ENCODE measurements around the gene TSPAN12. TPM values are rescaled to one million over a fixed set of nuclear protein-coding genes. Genes with fewer than 3 reads are reported as not detected.

Gene TSPAN12
- total RNA-seq, 1 experiment from 2014 or later: 7.4 TPM

DNA sequence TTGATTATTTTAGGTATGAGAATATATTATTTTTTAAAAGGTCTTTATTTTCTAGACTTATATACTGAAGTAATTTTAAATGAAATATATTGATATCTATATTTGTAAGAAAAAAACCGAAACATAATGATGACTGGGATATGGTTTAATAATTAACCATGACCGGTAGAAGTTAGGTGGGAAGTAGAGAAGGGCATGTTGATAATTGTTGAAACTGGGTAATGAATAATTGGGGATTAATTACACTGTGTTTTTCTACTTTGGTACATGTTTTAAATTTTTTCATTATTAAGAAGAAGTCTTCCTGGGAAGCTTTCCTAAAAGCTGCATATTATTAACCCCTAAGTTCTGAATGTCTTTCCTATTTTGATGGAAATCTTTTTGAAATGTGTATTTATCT, 16.3 kb downstream of the TSPAN12 start:
- Histone ChIP-seq H3K4me3 (replicated peaks in 1 of 2; ENCODE audit: low read depth in 1 of 2, low read length in 2 of 2) (no peak overlapping the region), H3K9me3 (ENCODE audit: control insufficient read depth in 1 of 2, insufficient read depth in 1 of 2, low read depth in 1 of 2, low read length in 2 of 2) (no peaks in the 10 kb centered on the region), H3K4me1 (ENCODE audit: control insufficient read depth in 1 of 2, insufficient read depth in 2 of 2, low read length in 2 of 2) (no peaks in the 10 kb centered on the region), H3K27ac (ENCODE audit: low read depth, low read length) (no peak overlapping the region), H3K9ac (ENCODE audit: low read length) (no peak overlapping the region), H3K27me3 (ENCODE audit: insufficient read depth, low read length) (no peaks in the 10 kb centered on the region), H2AFZ (ENCODE audit: low read depth, low read length, poor library complexity, severe bottlenecking) (no peak overlapping the region), H3K4me2 (ENCODE audit: low read length) (no peak overlapping the region), H3K36me3 (ENCODE audit: control insufficient read depth in 1 of 2, insufficient read depth in 2 of 2, low read length in 2 of 2) (no peaks in the 10 kb centered on the region), H3K79me2 (ENCODE audit: insufficient read depth, low read length) (no peaks in the 10 kb centered on the region), H3K9me2 (ENCODE audit: insufficient read depth) (no peaks in the 10 kb centered on the region), H4K20me1 (ENCODE audit: insufficient read depth) (no peaks in the 10 kb centered on the region)
- ChIA-PET RAD21 (ENCODE audit: low non-redundant PET in 1 of 2, low total read pairs in 2 of 2, uncharacterized antibody in 2 of 2, unreplicated experiment in 2 of 2) (no interaction called here), CTCF (no interaction called here), POLR2A (no interaction called here)
- intact Hi-C loops (cut with micrococcal nuclease): no loop called here
- ATAC-seq: no peak
- TF ChIP-seq JUND (IDR thresholded peaks at IDR 0.05) (no peak), EZH2phosphoT487 (IDR thresholded peaks at IDR 0.05; ENCODE audit: borderline replicate concordance) (no peak), CEBPB (IDR thresholded peaks at IDR 0.05; ENCODE audit: low read depth) (no peak), SRF (IDR thresholded peaks at IDR 0.05; ENCODE audit: low read depth) (no peak), FOSL1 (IDR thresholded peaks at IDR 0.05; ENCODE audit: low read depth) (no peak), ZFX (IDR thresholded peaks at IDR 0.05) (no peak), ELF1 (IDR thresholded peaks at IDR 0.05; ENCODE audit: borderline replicate concordance, low read depth) (no peak), POLR2AphosphoS5 (IDR thresholded peaks at IDR 0.05; ENCODE audit: low read depth, low read length) (no peak), RAD21 (IDR thresholded peaks at IDR 0.05; ENCODE audit: low read depth) (no peak)
- TF ChIP-seq, protein P1, sequence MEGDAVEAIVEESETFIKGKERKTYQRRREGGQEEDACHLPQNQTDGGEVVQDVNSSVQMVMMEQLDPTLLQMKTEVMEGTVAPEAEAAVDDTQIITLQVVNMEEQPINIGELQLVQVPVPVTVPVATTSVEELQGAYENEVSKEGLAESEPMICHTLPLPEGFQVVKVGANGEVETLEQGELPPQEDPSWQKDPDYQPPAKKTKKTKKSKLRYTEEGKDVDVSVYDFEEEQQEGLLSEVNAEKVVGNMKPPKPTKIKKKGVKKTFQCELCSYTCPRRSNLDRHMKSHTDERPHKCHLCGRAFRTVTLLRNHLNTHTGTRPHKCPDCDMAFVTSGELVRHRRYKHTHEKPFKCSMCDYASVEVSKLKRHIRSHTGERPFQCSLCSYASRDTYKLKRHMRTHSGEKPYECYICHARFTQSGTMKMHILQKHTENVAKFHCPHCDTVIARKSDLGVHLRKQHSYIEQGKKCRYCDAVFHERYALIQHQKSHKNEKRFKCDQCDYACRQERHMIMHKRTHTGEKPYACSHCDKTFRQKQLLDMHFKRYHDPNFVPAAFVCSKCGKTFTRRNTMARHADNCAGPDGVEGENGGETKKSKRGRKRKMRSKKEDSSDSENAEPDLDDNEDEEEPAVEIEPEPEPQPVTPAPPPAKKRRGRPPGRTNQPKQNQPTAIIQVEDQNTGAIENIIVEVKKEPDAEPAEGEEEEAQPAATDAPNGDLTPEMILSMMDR (IDR thresholded peaks at IDR 0.05 in 2 of 3, conservative IDR thresholded peaks at IDR 0.05 in 1 of 3; ENCODE audit: borderline replicate concordance in 1 of 3, insufficient read depth in 1 of 3, low read depth in 2 of 3, low read length in 2 of 3): no peak
- TF ChIP-seq, protein P2, sequence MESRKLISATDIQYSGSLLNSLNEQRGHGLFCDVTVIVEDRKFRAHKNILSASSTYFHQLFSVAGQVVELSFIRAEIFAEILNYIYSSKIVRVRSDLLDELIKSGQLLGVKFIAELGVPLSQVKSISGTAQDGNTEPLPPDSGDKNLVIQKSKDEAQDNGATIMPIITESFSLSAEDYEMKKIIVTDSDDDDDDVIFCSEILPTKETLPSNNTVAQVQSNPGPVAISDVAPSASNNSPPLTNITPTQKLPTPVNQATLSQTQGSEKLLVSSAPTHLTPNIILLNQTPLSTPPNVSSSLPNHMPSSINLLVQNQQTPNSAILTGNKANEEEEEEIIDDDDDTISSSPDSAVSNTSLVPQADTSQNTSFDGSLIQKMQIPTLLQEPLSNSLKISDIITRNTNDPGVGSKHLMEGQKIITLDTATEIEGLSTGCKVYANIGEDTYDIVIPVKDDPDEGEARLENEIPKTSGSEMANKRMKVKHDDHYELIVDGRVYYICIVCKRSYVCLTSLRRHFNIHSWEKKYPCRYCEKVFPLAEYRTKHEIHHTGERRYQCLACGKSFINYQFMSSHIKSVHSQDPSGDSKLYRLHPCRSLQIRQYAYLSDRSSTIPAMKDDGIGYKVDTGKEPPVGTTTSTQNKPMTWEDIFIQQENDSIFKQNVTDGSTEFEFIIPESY (IDR thresholded peaks at IDR 0.05; ENCODE audit: extremely low read depth, insufficient replicate concordance, low read length): no peak
- DNase-seq (ENCODE audit: low read depth, low spot score): no peak
- no TSS peak for BruUV-seq (replicated peaks)
